ENCODE results near the gene CRADD. TPM values are rescaled to one million over a fixed set of nuclear protein-coding genes. Genes with fewer than 3 reads are reported as not detected.
A peak's percentile ranks its signal among the peaks of the same experiment; 100 is the strongest.

The CRADD gene
- total RNA-seq, 4 donors from 2014 or later, result 51.0 to 86.3 (median 56.6) TPM

GRCh38 chr12:93939641-93940325 is 262.6 kb downstream of the CRADD start:
- H3K9me3 ChIP-seq, result peaks cover 0 to 24% (median 0%) of the 10 kb centered on the region in 4 donors
- no peak overlapping the region for H3K27ac ChIP-seq
- no peak for TF ChIP-seq CTCF (IDR thresholded peaks at IDR 0.05)
- TF ChIP-seq EP300 (IDR thresholded peaks at IDR 0.05), result no peak
- no peak for TF ChIP-seq POLR2A (IDR thresholded peaks at IDR 0.05)
- H3K4me3 ChIP-seq, result no peak overlapping the region
- H3K36me3 ChIP-seq, result no peaks in the 10 kb centered on the region
- H3K27me3 ChIP-seq, result no peaks in the 10 kb centered on the region
- no peaks in the 10 kb centered on the region for H3K4me1 ChIP-seq
- 72 to 75% methylated on average over 7 of the region's 7 CpGs for whole genome bisulfite sequencing, 2 donors
- no peak for DNase-seq (ENCODE audit: low spot score in 2 of 2)

- no peaks in the 10 kb centered on the region for H3K36me3 ChIP-seq
- no peak overlapping the region for H3K4me3 ChIP-seq
- no peak for TF ChIP-seq POLR2A (IDR thresholded peaks at IDR 0.05)
- peak in 1 of 2 donors; percentile 47 for TF ChIP-seq EP300 (IDR thresholded peaks at IDR 0.05)
- no peak for TF ChIP-seq CTCF (IDR thresholded peaks at IDR 0.05)
- DNase-seq (ENCODE audit: low spot score in 2 of 2), result peak in 1 of 2 donors; percentile 37
- peak overlapping the region in 1 of 4 donors; percentile 17 for H3K27ac ChIP-seq
- H3K27me3 ChIP-seq, result no peaks in the 10 kb centered on the region
- H3K9me3 ChIP-seq, result peaks cover 0 to under 1% (median 0%) of the 10 kb centered on the region in 4 donors
- 71 to 74% methylated on average over 2 of the region's 2 CpGs for WGBS, 2 donors
- peaks cover 0 to 5% (median 0%) of the 10 kb centered on the region in 4 donors for H3K4me1 ChIP-seq
These were observed 266.6 kb downstream of the CRADD start for GRCh38 chr12:93943780-93944179.

GRCh38 chr12:93944201-93944600 is 267.0 kb downstream of the CRADD start:
- TF ChIP-seq POLR2A (IDR thresholded peaks at IDR 0.05) (no peak), CTCF (IDR thresholded peaks at IDR 0.05) (no peak), EP300 (IDR thresholded peaks at IDR 0.05) (no peak)
- Histone ChIP-seq H3K27me3 (no peaks in the 10 kb centered on the region), H3K4me3 (no peak overlapping the region), H3K36me3 (no peaks in the 10 kb centered on the region), H3K27ac (peak overlapping the region in 1 of 4 donors; percentile 17), H3K4me1 (peaks cover 0 to 5% (median 0%) of the 10 kb centered on the region in 4 donors), H3K9me3 (peaks cover 0 to 4% (median 0%) of the 10 kb centered on the region in 4 donors)
- DNase-seq (ENCODE audit: low spot score in 2 of 2), result no peak
- WGBS, 2 donors, result 65 to 85% methylated on average over 8 of the region's 8 CpGs

Small RNA genes within 50 kb of the gene (small RNA-seq; reads per million reads assigned to genes)
- not detected for gene RN7SL630P

Other genes starting within 250 kb of the CRADD start
- 10 to 100 TPM; 20.8 to 31.0 (median 29.4) TPM for gene UBE2N, start 235.4 kb upstream of the CRADD start, total RNA-seq
- gene MRPL42, start 209.9 kb upstream of the CRADD start, total RNA-seq, result 10 to 100 TPM; 19.7 to 27.3 (median 22.8) TPM
- 10 to 100 TPM; 18.8 to 76.8 (median 42.0) TPM for gene SOCS2, start 104.7 kb upstream of the CRADD start, total RNA-seq